Spleen (tissue), 11 donors: ENCODE measurements around the gene ARL14. TPM values are rescaled to one million over a fixed set of nuclear protein-coding genes. Genes with fewer than 3 reads are reported as not detected.

Source experiments
- DNase-seq: peaks from one replicate; pipeline ENCODE4 v3.0.0-alpha.2; 2020
- H3K27ac ChIP-seq, 8 donors: fragments of 200-600 bp; sonication (generic) in 7 of 8; 1 replicate in 4 of 8; 2 replicates in 4 of 8; pipeline versions ENCODE4 v1.5.0 to v1.8.0; 2016 to 2021; ENCODE audit warnings: inconsistent platforms in 4 of 8, mild to moderate bottlenecking in 4 of 8, moderate library complexity in 1 of 8
- H3K27me3 ChIP-seq, 7 donors: fragments of 200-600 bp; sonication (generic) in 6 of 7; replicated peaks in 1 of 7; 1 replicate in 4 of 7; 2 replicates in 3 of 7; pipeline versions ENCODE4 v1.5.0 to v1.8.0; 2016 to 2021; ENCODE audit warnings: inconsistent platforms in 3 of 7, mild to moderate bottlenecking in 1 of 7
- H3K36me3 ChIP-seq, 6 donors: fragments of 200-600 bp; sonication (generic) in 5 of 6; 1 replicate in 4 of 6; 2 replicates in 2 of 6; pipeline versions ENCODE4 v1.5.0 to v1.8.0; 2016 to 2021; ENCODE audit warnings: inconsistent platforms in 2 of 6
- H3K4me1 ChIP-seq, 6 donors: fragments of 200-600 bp; sonication (generic) in 5 of 6; 1 replicate in 3 of 6; 2 replicates in 3 of 6; pipeline versions ENCODE4 v1.5.0 to v1.8.0; 2016 to 2021; ENCODE audit warnings: inconsistent platforms in 3 of 6
- H3K4me3 ChIP-seq, 8 donors: fragments of 200-600 bp; sonication (generic) in 7 of 8; 1 replicate in 4 of 8; 2 replicates in 4 of 8; pipeline versions ENCODE4 v1.5.0 to v1.8.0; 2016 to 2021; ENCODE audit warnings: inconsistent platforms in 4 of 8, mild to moderate bottlenecking in 4 of 8, moderate library complexity in 2 of 8
- H3K9me3 ChIP-seq, 8 donors: fragments of 200-600 bp; sonication (generic) in 7 of 8; 1 replicate in 4 of 8; 2 replicates in 4 of 8; pipeline versions ENCODE4 v1.5.0 to v1.8.0; 2016 to 2021; ENCODE audit warnings: inconsistent platforms in 4 of 8
- POLR2A ChIP-seq, 3 donors: fragments of 450-650 bp; IDR thresholded peaks; one replicate each; pipeline ENCODE4 v1.5.1; 2017; ENCODE audit warnings: antibody characterized with exemption in 3 of 3, mild to moderate bottlenecking in 1 of 3
- POLR2AphosphoS5 ChIP-seq, 3 donors: sonication (generic); formaldehyde crosslinking; IDR thresholded peaks; one replicate each; pipeline ENCODE4 v1.5.1; 2017; ENCODE audit warnings: antibody characterized with exemption in 3 of 3
- WGBS, 5 donors: extraction: QIAGEN DNeasy Blood & Tissue Kit in 3 of 5; methylation state at CpG; one replicate each; pipeline versions ENCODE4 v1.1.5 to v1.1.7; 2013 to 2018; 5-methylcytosine and 5-hydroxymethylcytosine counted together
- intact Hi-C: fragments of 100-400 bp; cut with DNase I; formaldehyde crosslinking; loops from one replicate; pipeline ENCODE4 v1.15.0; 2023; ENCODE audit warnings: low total_unique reads
- polyA plus RNA-seq, 3 donors: library from polyadenylated mRNA; stranded (reverse); fragments of 200-250 nt; gene quantifications; one replicate each; pipeline ENCODE4 v1.2.1, GENCODE V29; 2013
- total RNA-seq, 7 donors: library from RNA; depleted of rRNA in 3 of 7; stranded (reverse); fragments of >200 nt in 3 of 7; fragmentation: NEBNext Ultra II Directional in 4 of 7; extraction: Animal tissue kit (Norgen Biotek cat#: 25700) in 4 of 7; gene quantifications; one replicate each; pipeline versions ENCODE4 v1.1.0 to v1.2.1, GENCODE V29; 2016 to 2021
- TF ChIP-seq, protein P1 (sequence below), 11 experiments: fragments of 200-600 bp in 7 of 11; fragments of 450-650 bp in 4 of 11; sonication (generic) in 4 of 11; IDR thresholded peaks in 8 of 11; conservative IDR thresholded peaks in 3 of 11; 1 replicate in 7 of 11; 2 replicates in 4 of 11; pipeline versions ENCODE4 v1.4.0 to v1.8.0; 2016 to 2021; ENCODE audit warnings: antibody characterized with exemption in 11 of 11, inconsistent platforms in 4 of 11, mild to moderate bottlenecking in 1 of 11
- donor health status: healthy with polysubstance abuse.
- donor health status: DM: no; HTN: no; CAD: no; lungs with moderate emphysema.
- donor health status: DM: no; HTN: no; CAD: no.
- donor health status: Bipolar disorder and iron deficiency.
- donor health status: healthy.
- donor health status: DM: no; HTN: no; CAD: no.
- donor health status: DM: yes; HTN: yes; CAD: no.

Gene ARL14
- total and polyA plus RNA-seq, 10 donors, result 0.11 to 0.39 (median 0.26) TPM; not detected in 7

DNA sequence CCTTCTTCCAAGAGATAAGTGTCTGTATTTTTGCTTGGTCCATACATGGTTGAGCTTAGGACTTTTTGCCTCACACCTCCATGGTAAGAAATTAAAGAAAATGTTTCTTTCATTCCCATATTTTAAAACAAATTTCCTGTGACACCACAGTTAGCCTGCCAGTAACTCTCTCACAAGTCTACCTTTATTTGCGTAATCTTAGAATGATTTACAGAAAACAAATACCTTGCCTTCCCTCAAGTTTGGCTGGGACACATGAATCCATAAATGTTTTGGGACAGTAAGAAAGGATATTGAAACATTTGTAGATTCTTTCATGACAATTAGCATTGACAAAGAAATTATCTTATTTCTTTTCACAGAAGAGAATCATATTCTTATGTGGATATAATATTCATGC, 3.8 kb upstream of the ARL14 start:
- TF ChIP-seq, protein P1, sequence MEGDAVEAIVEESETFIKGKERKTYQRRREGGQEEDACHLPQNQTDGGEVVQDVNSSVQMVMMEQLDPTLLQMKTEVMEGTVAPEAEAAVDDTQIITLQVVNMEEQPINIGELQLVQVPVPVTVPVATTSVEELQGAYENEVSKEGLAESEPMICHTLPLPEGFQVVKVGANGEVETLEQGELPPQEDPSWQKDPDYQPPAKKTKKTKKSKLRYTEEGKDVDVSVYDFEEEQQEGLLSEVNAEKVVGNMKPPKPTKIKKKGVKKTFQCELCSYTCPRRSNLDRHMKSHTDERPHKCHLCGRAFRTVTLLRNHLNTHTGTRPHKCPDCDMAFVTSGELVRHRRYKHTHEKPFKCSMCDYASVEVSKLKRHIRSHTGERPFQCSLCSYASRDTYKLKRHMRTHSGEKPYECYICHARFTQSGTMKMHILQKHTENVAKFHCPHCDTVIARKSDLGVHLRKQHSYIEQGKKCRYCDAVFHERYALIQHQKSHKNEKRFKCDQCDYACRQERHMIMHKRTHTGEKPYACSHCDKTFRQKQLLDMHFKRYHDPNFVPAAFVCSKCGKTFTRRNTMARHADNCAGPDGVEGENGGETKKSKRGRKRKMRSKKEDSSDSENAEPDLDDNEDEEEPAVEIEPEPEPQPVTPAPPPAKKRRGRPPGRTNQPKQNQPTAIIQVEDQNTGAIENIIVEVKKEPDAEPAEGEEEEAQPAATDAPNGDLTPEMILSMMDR (IDR thresholded peaks at IDR 0.05 in 8 of 11, conservative IDR thresholded peaks at IDR 0.05 in 3 of 11), result no peak
- DNase-seq, result no peak
- no peaks in the 10 kb centered on the region for H3K9me3 ChIP-seq
- H3K27me3 ChIP-seq, result no peaks in the 10 kb centered on the region
- no peaks in the 10 kb centered on the region for H3K36me3 ChIP-seq
- H3K4me1 ChIP-seq, result no peaks in the 10 kb centered on the region
- no peak overlapping the region for H3K4me3 ChIP-seq
- intact Hi-C loops, result no loop called here
- no peak overlapping the region for H3K27ac ChIP-seq
- WGBS, 5 donors, result 94 to 100% (median 98%) methylated on average over 1 of the region's 1 CpG

DNA sequence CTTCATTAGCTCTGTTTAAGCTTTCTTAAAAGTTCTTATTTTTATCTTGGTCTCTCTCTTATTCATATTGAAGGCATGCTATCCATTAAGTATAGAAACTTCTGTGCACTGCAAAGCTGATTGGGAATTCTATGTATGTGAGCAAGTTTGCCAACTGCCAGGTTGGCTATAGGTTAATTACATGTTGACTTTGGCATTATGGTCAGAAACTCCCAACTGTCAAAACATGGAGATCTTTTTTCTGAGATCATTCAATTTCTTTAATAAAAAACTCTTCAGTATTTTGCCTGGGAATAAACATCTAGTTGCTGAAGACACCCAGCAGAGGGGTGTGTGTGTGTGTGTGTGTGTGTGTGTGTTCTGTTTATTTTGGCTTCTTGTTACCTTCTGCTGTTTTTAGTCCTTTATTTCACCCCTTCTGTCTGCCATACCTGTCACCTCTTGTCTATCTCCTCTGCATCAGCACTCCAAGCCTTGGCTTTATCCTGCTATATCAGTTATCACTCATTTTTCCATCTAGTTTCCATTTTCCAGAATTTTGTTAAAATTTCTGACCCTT, 1.3 kb upstream of the ARL14 start:
- intact Hi-C loops, result no loop called here
- Histone ChIP-seq H3K27ac (no peak overlapping the region), H3K9me3 (no peaks in the 10 kb centered on the region), H3K36me3 (no peaks in the 10 kb centered on the region), H3K27me3 (no peaks in the 10 kb centered on the region), H3K4me3 (no peak overlapping the region), H3K4me1 (peaks cover 0 to 6% (median 0%) of the 10 kb centered on the region in 6 donors)
- TF ChIP-seq, protein P1 (IDR thresholded peaks at IDR 0.05 in 8 of 11, conservative IDR thresholded peaks at IDR 0.05 in 3 of 11), result no peak
- no peak for TF ChIP-seq POLR2A (IDR thresholded peaks at IDR 0.05)
- no peak for TF ChIP-seq POLR2AphosphoS5 (IDR thresholded peaks at IDR 0.05)
- no peak for DNase-seq

DNA sequence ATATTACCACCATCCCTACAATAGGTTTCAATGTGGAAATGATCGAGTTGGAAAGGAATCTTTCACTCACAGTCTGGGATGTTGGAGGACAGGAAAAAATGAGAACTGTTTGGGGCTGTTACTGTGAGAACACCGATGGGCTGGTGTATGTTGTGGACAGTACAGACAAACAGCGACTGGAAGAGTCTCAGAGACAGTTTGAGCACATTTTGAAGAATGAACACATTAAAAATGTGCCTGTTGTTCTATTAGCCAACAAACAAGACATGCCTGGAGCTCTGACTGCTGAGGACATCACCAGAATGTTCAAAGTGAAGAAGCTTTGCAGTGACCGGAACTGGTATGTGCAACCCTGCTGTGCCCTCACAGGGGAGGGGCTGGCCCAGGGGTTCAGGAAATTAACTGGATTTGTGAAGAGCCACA, 510 bp downstream of the ARL14 start:
- no peaks in the 10 kb centered on the region for H3K36me3 ChIP-seq
- peaks cover 0 to 6% (median 0%) of the 10 kb centered on the region in 6 donors for H3K4me1 ChIP-seq
- DNase-seq, result no peak
- H3K4me3 ChIP-seq, result no peak overlapping the region
- no peaks in the 10 kb centered on the region for H3K9me3 ChIP-seq
- WGBS, 5 donors, result 73 to 84% (median 77%) methylated on average over 4 of the region's 4 CpGs
- intact Hi-C loops, result no loop called here
- H3K27me3 ChIP-seq, result no peaks in the 10 kb centered on the region
- peak overlapping the region in 7 of 8 donors; percentile 10 to 61 (median 33) for H3K27ac ChIP-seq
- TF ChIP-seq, protein P1 (IDR thresholded peaks at IDR 0.05 in 8 of 11, conservative IDR thresholded peaks at IDR 0.05 in 3 of 11), result no peak
- TF ChIP-seq POLR2AphosphoS5 (IDR thresholded peaks at IDR 0.05), result peak in 1 of 3 donors; percentile 57

DNA sequence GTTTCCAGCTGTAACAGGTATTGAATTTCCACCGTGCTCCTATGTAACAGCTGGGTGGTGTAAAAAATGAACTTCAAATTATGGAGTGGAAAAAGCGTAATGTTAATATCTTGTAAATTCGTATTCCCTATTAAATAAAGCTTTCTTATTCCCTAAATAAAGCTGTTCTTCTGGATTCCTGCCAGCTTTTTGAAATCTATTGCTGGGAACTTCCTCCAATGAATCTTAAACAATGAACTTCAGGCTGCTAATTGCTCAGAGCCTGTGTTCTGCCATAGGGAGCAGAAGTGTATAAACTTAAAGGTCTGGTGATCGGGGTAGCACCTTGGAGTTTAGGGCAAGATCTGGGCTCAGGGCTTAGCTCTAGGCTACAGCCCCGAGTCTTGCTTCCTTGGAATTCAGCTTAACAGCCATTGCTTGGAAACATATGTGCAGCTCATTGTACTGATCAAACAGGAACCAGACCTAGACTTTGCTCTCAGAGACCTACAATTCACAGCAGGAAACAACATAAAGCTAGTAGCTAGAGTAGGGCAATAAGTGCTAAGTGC, 1.4 kb downstream of the ARL14 start:
- TF ChIP-seq POLR2A (IDR thresholded peaks at IDR 0.05) (no peak), POLR2AphosphoS5 (IDR thresholded peaks at IDR 0.05) (no peak)
- TF ChIP-seq, protein P1 (IDR thresholded peaks at IDR 0.05 in 8 of 11, conservative IDR thresholded peaks at IDR 0.05 in 3 of 11), result no peak
- Histone ChIP-seq H3K4me3 (no peak overlapping the region), H3K9me3 (no peaks in the 10 kb centered on the region), H3K27me3 (no peaks in the 10 kb centered on the region), H3K36me3 (no peaks in the 10 kb centered on the region), H3K27ac (peak overlapping the region in 6 of 8 donors; percentile 16 to 52 (median 28)), H3K4me1 (peaks cover 0 to 6% (median 0%) of the 10 kb centered on the region in 6 donors)
- WGBS, 5 donors, result 54 to 71% (median 61%) methylated on average over 5 of the region's 5 CpGs
- intact Hi-C loops, result no loop called here
- no peak for DNase-seq
